ENCODE measurements around the gene CCDC6. TPM values are rescaled to one million over a fixed set of nuclear protein-coding genes. Genes with fewer than 3 reads are reported as not detected.

The CCDC6 gene
- total and polyA plus RNA-seq, 2 of the 8 experiments (the other 6 are each of a cell fraction or from before 2014, with no cell fraction given) = 42.2 to 74.4 TPM

- TF ChIP-seq BRCA1 (IDR thresholded peaks at IDR 0.05; ENCODE audit: low read depth, low read length) (no peak), CTCF (IDR thresholded peaks at IDR 0.05; ENCODE audit: control extremely low read depth in 1 of 3, insufficient read depth in 1 of 3, low read depth in 1 of 3, low read length in 3 of 3) (peak; percentile 70 to 77 (median 70))
Measured at GRCh38 chr10:59906417-59907202, at the start of gene CCDC6 (continued).

All from H1 (cell line).